ENCODE measurements around the gene MYH9. TPM values are rescaled to one million over a fixed set of nuclear protein-coding genes. Genes with fewer than 3 reads are reported as not detected.
A peak's percentile ranks its signal among the peaks of the same experiment; 100 is the strongest.

The MYH9 gene
- total RNA-seq, 1 donor from 2014 or later: 973 TPM

- intact Hi-C loops (cut with DNase I): loop anchor here (10.0 kb wide), 1 partner anchor 45 kb away; no protein-coding TSS in a partner anchor
- DNase-seq (ENCODE audit: low spot score): no peak
- no peak for ATAC-seq
Measured at GRCh38 chr22:36360011-36360410, 27.8 kb downstream of the MYH9 start.

- ATAC-seq (no peak), DNase-seq (ENCODE audit: low spot score) (no peak)
- intact Hi-C loops (cut with DNase I): no loop called here
Measured at GRCh38 chr22:36359470-36359996, 28.2 kb downstream of the MYH9 start.

GRCh38 chr22:36358533-36359469, 29.0 kb downstream of the MYH9 start:
- no peak for DNase-seq (ENCODE audit: low spot score)
- no peak for ATAC-seq
- intact Hi-C loops (cut with DNase I): no loop called here

GRCh38 chr22:36356708-36357624, 30.8 kb downstream of the MYH9 start:
- no peak for ATAC-seq
- intact Hi-C loops (cut with DNase I): no loop called here
- no peak for DNase-seq (ENCODE audit: low spot score)

- intact Hi-C loops (cut with DNase I): no loop called here
- no peak for ATAC-seq
- DNase-seq (ENCODE audit: low spot score): no peak
Measured at GRCh38 chr22:36355894-36356293, 31.9 kb downstream of the MYH9 start.

GRCh38 chr22:36355362-36355761, 32.4 kb downstream of the MYH9 start:
- intact Hi-C loops (cut with DNase I): no loop called here
- DNase-seq (ENCODE audit: low spot score) (no peak), ATAC-seq (no peak)

- intact Hi-C loops (cut with DNase I): no loop called here
- DNase-seq (ENCODE audit: low spot score): peak; percentile 90
- peak; percentile 85 for ATAC-seq
Measured at GRCh38 chr22:36352803-36353507, 34.8 kb downstream of the MYH9 start.

GRCh38 chr22:36351921-36352802, 35.6 kb downstream of the MYH9 start:
- intact Hi-C loops (cut with DNase I): no loop called here
- peak; percentile 0 for ATAC-seq
- no peak for DNase-seq (ENCODE audit: low spot score)

- DNase-seq (ENCODE audit: low spot score): no peak
- intact Hi-C loops (cut with DNase I): no loop called here
- peak; percentile 4 for ATAC-seq
Measured at GRCh38 chr22:36350751-36351594, 36.8 kb downstream of the MYH9 start.

- DNase-seq (ENCODE audit: low spot score): no peak
- intact Hi-C loops (cut with DNase I): no loop called here
- ATAC-seq: peak; percentile 50
Measured at GRCh38 chr22:36349726-36350125, 38.0 kb downstream of the MYH9 start.

GRCh38 chr22:36348760-36349159, 39.0 kb downstream of the MYH9 start:
- intact Hi-C loops (cut with DNase I): no loop called here
- no peak for ATAC-seq
- DNase-seq (ENCODE audit: low spot score): no peak

GRCh38 chr22:36347094-36347493, 40.7 kb downstream of the MYH9 start:
- ATAC-seq: no peak
- DNase-seq (ENCODE audit: low spot score): no peak
- intact Hi-C loops (cut with DNase I): no loop called here

- no peak for DNase-seq (ENCODE audit: low spot score)
- no peak for ATAC-seq
- intact Hi-C loops (cut with DNase I): loop anchor here (5.0 kb wide), 1 partner anchor 43 kb away; the partner anchor contains the start of gene MYH9
Measured at GRCh38 chr22:36344106-36344827, 43.5 kb downstream of the MYH9 start.

GRCh38 chr22:36343720-36344105, 44.1 kb downstream of the MYH9 start:
- ATAC-seq: peak; percentile 87
- intact Hi-C loops (cut with DNase I): loop anchor here (5.0 kb wide), 1 partner anchor 44 kb away; the partner anchor contains the start of gene MYH9
- no peak for DNase-seq (ENCODE audit: low spot score)

- intact Hi-C loops (cut with DNase I): loop anchor here (5.0 kb wide), 1 partner anchor 44 kb away; the partner anchor contains the start of gene MYH9
- ATAC-seq (no peak), DNase-seq (ENCODE audit: low spot score) (no peak)
Measured at GRCh38 chr22:36343070-36343719, 44.6 kb downstream of the MYH9 start.

GRCh38 chr22:36341640-36342041, 46.1 kb downstream of the MYH9 start:
- ATAC-seq (no peak), DNase-seq (ENCODE audit: low spot score) (no peak)
- intact Hi-C loops (cut with DNase I): loop anchor here (5.0 kb wide), 1 partner anchor 46 kb away; the partner anchor contains the start of gene MYH9

Measured in sciatic nerve (tissue), 2 donors.